HepG2 (cell line): ENCODE measurements around the gene KRT34. TPM values are rescaled to one million over a fixed set of nuclear protein-coding genes. Genes with fewer than 3 reads are reported as not detected.

Experiments used
- CENPX ChIP-seq: sonication (generic); formaldehyde crosslinking; IDR thresholded peaks from 2 replicates; pipeline ENCODE4 v1.9.0; 2021; ENCODE audit warnings: mild to moderate bottlenecking, missing genetic modification reagents, moderate library complexity
- CHD2 ChIP-seq: IDR thresholded peaks from 2 replicates; pipeline ENCODE4 v1.6.1; 2011; ENCODE audit warnings: low read depth, low read length, improper control_type of control experiment
- DR1 ChIP-seq: sonication (generic); formaldehyde crosslinking; IDR thresholded peaks from 2 replicates; pipeline ENCODE4 v1.8.0; 2021; ENCODE audit warnings: mild to moderate bottlenecking, missing genetic modification reagents, inconsistent platforms
- KAT2B ChIP-seq: fragments of 150-350 bp; IDR thresholded peaks from 2 replicates; pipeline ENCODE4 v1.6.1; 2014; ENCODE audit warnings: low read depth, low read length, borderline replicate concordance
- NCOA1 ChIP-seq: sonication (generic); formaldehyde crosslinking; IDR thresholded peaks from 2 replicates; pipeline ENCODE4 v1.9.0; 2021; ENCODE audit warnings: missing genetic modification reagents
- NFATC3 ChIP-seq: sonication (generic); formaldehyde crosslinking; IDR thresholded peaks from 2 replicates; pipeline ENCODE4 v1.5.1; 2020; ENCODE audit warnings: mild to moderate bottlenecking, missing genetic modification reagents
- RAD21 ChIP-seq: fragments of 450-650 bp; formaldehyde crosslinking; IDR thresholded peaks from 2 replicates; pipeline ENCODE4 v1.5.0; 2020; ENCODE audit warnings: mild to moderate bottlenecking
- SMC3 ChIP-seq: IDR thresholded peaks from 2 replicates; pipeline ENCODE4 v1.6.1; 2011; ENCODE audit warnings: low read length, improper control_type of control experiment
- SNAPC2 ChIP-seq: sonication (generic); formaldehyde crosslinking; IDR thresholded peaks from 2 replicates; pipeline ENCODE4 v1.8.1; 2022; ENCODE audit warnings: mild to moderate bottlenecking, missing genetic modification reagents
- TCF7 ChIP-seq: sonication (generic); IDR thresholded peaks from 2 replicates; pipeline ENCODE4 v1.6.1; 2016; ENCODE audit warnings: antibody characterized with exemption, low read depth
- TEAD3 ChIP-seq: optimal IDR thresholded peaks from 2 replicates; pipeline ENCODE3; 2016; ENCODE audit warnings: borderline replicate concordance
- TFAP4 ChIP-seq: sonication (generic); IDR thresholded peaks from 2 replicates; pipeline ENCODE4 v1.6.1; 2016; ENCODE audit warnings: low read depth, borderline replicate concordance
- THAP9 ChIP-seq: sonication (generic); formaldehyde crosslinking; IDR thresholded peaks from 2 replicates; pipeline ENCODE4; 2020; ENCODE audit warnings: missing genetic modification reagents, mild to moderate bottlenecking, borderline replicate concordance
- TMF1 ChIP-seq: sonication (generic); formaldehyde crosslinking; IDR thresholded peaks from 2 replicates; pipeline ENCODE4 v1.8.1; 2022; ENCODE audit warnings: low read depth, missing genetic modification reagents
- ZBTB7A ChIP-seq: sonication (generic); formaldehyde crosslinking; IDR thresholded peaks from 2 replicates; pipeline ENCODE4 v1.8.0; 2022; ENCODE audit warnings: mild to moderate bottlenecking, missing genetic modification reagents
- ZFP41 ChIP-seq: sonication (generic); formaldehyde crosslinking; IDR thresholded peaks from 2 replicates; pipeline ENCODE4 v1.4.0; 2020; ENCODE audit warnings: mild to moderate bottlenecking, missing genetic modification reagents, borderline replicate concordance
- ZNF235 ChIP-seq: sonication (generic); formaldehyde crosslinking; IDR thresholded peaks from 2 replicates; pipeline ENCODE4 v1.8.1; 2023; ENCODE audit warnings: mild to moderate bottlenecking, missing genetic modification reagents, borderline replicate concordance
- ZNF296 ChIP-seq: sonication (generic); formaldehyde crosslinking; conservative IDR thresholded peaks from 2 replicates; pipeline ENCODE4 v1.5.0; 2020; ENCODE audit warnings: mild to moderate bottlenecking, missing genetic modification reagents
- ZNF430 ChIP-seq: sonication (generic); formaldehyde crosslinking; IDR thresholded peaks from 2 replicates; pipeline ENCODE4 v1.9.0; 2021; ENCODE audit warnings: mild to moderate bottlenecking, missing genetic modification reagents
- ZNF644 ChIP-seq: IDR thresholded peaks from 2 replicates; pipeline ENCODE4 v1.6.1; 2016; ENCODE audit warnings: low read depth
- ZNF660 ChIP-seq: sonication (generic); formaldehyde crosslinking; IDR thresholded peaks from 2 replicates; pipeline ENCODE4 v1.5.1; 2020; ENCODE audit warnings: mild to moderate bottlenecking, low read depth, missing genetic modification reagents, borderline replicate concordance
- ZNF691 ChIP-seq: sonication (generic); formaldehyde crosslinking; IDR thresholded peaks from 2 replicates; pipeline ENCODE4 v1.4.0; 2020; ENCODE audit warnings: missing genetic modification reagents, low read depth, mild to moderate bottlenecking, borderline replicate concordance
- ZNF773 ChIP-seq: sonication (generic); formaldehyde crosslinking; IDR thresholded peaks from 2 replicates; pipeline ENCODE4 v1.4.0; 2020; ENCODE audit warnings: missing genetic modification reagents, borderline replicate concordance
- ZNF790 ChIP-seq: sonication (generic); formaldehyde crosslinking; IDR thresholded peaks from 2 replicates; pipeline ENCODE4 v1.8.0; 2022; ENCODE audit warnings: missing genetic modification reagents, mild to moderate bottlenecking, borderline replicate concordance
- polyA plus RNA-seq, 8 experiments: library from polyadenylated mRNA; depleted of rRNA in 3 of 8; stranded (reverse) in 7 of 8; unstranded in 1 of 8; fragments of >200 nt; fragmentation: Illumina TruSeq in 4 of 8; extraction: Trizol in 4 of 8; gene quantifications; 2 replicates each; pipeline versions ENCODE4 v1.2.1 to v1.2.3, GENCODE V29; 2011 to 2016; ENCODE audit warnings: low read depth in 4 of 8, missing spikeins in 1 of 8, mixed read lengths in 1 of 8; ENCODE audit not compliant: insufficient read depth in 1 of 8
- total RNA-seq, 5 experiments: library from RNA; depleted of rRNA; stranded (reverse); fragments of >200 nt; fragmentation: Illumina TruSeq; extraction: Trizol; gene quantifications; 2 replicates each; pipeline ENCODE4 v1.2.3, GENCODE V29; 2016; ENCODE audit warnings: low read depth in 1 of 5
- TF ChIP-seq, protein P1 (sequence below): sonication (generic); formaldehyde crosslinking; IDR thresholded peaks from 2 replicates; pipeline ENCODE4 v1.9.0; 2021; ENCODE audit warnings: missing genetic modification reagents, borderline replicate concordance

Gene KRT34
- total and polyA plus RNA-seq, 2 of the 13 experiments (the other 11 are each of a cell fraction or from before 2014, with no cell fraction given) = not detected

DNA sequence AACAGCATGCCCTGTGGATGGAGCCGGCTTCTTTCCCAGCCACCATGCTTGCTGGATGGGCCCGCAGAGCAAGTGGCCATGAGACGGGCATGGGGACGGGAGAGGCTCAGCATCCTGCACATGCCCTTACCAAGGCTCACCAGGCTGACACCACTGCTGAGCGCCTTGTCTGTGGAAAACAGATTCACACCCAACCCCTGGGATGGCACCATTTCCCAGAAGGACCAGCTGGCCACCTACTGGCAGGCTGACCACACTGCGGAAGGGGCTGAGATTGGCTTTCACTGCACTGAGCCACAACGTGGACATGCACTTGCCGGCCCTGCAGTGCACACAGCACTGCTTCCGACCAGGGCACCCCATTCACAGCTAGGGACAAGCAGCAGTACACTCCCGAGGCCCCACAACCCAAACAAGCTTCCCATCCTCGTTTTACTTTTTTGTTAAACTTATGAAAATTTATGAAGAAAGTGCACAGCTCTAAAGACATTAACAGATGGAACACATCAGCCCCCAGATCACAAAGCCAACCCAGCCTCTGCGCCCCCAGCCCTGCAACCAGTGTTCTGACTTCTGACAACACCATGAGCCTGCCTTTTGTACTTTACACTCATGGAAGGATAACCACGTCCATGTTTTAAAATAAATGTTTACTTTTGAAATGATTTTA is 52.7 kb downstream of the KRT34 start (continued):
- 0 out of 2 replicates have a peak, but pooled peaks have one; percentile 27 for TF ChIP-seq THAP9 (CRISPR knock-in tag)
- TF ChIP-seq, protein P1, sequence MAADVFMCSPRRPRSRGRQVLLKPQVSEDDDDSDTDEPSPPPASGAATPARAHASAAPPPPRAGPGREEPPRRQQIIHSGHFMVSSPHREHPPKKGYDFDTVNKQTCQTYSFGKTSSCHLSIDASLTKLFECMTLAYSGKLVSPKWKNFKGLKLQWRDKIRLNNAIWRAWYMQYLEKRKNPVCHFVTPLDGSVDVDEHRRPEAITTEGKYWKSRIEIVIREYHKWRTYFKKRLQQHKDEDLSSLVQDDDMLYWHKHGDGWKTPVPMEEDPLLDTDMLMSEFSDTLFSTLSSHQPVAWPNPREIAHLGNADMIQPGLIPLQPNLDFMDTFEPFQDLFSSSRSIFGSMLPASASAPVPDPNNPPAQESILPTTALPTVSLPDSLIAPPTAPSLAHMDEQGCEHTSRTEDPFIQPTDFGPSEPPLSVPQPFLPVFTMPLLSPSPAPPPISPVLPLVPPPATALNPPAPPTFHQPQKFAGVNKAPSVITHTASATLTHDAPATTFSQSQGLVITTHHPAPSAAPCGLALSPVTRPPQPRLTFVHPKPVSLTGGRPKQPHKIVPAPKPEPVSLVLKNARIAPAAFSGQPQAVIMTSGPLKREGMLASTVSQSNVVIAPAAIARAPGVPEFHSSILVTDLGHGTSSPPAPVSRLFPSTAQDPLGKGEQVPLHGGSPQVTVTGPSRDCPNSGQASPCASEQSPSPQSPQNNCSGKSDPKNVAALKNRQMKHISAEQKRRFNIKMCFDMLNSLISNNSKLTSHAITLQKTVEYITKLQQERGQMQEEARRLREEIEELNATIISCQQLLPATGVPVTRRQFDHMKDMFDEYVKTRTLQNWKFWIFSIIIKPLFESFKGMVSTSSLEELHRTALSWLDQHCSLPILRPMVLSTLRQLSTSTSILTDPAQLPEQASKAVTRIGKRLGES (CRISPR knock-in tag) = no peak
- TF ChIP-seq ZNF235 = no peak
- TF ChIP-seq TEAD3 (CRISPR knock-in tag) = peak; percentile 17
- TF ChIP-seq TMF1 (CRISPR knock-in tag) = no peak
- TF ChIP-seq ZNF430 (CRISPR knock-in tag) = no peak
- TF ChIP-seq SMC3 = peak; percentile 84
- TF ChIP-seq SNAPC2 (CRISPR knock-in tag) = no peak
- TF ChIP-seq ZFP41 (CRISPR knock-in tag) = no peak
- TF ChIP-seq TFAP4 = no peak
- no peak for TF ChIP-seq TCF7
- TF ChIP-seq RAD21 (CRISPR knock-in tag) = peak; percentile 89
- no peak for TF ChIP-seq ZNF644 (CRISPR knock-in tag)
- TF ChIP-seq NFATC3 (CRISPR knock-in tag) = no peak
- TF ChIP-seq ZNF773 (CRISPR knock-in tag) = no peak
- no peak for TF ChIP-seq CENPX
- TF ChIP-seq CHD2 = no peak
- TF ChIP-seq ZNF296 (CRISPR knock-in tag) = no peak
- no peak for TF ChIP-seq ZNF790 (CRISPR knock-in tag)
- TF ChIP-seq ZNF691 (CRISPR knock-in tag) = peak; percentile 78; the same call in 1 of the 2 replicates
- TF ChIP-seq KAT2B = no peak
- TF ChIP-seq ZNF660 (CRISPR knock-in tag) = no peak
- no peak for TF ChIP-seq ZBTB7A (CRISPR knock-in tag)
- TF ChIP-seq NCOA1 (CRISPR knock-in tag) = no peak
- no peak for TF ChIP-seq DR1
